PFSK-1 (cell line): ENCODE data around the gene HDGFL2.

Source experiments
- FOXP2 ChIP-seq: optimal IDR thresholded peaks from 2 replicates; pipeline ENCODE3; 2011; ENCODE audit warnings: borderline replicate concordance, control low read depth, inconsistent platforms; ENCODE audit not compliant: insufficient read depth; ENCODE audit errors: extremely low read length, extremely low read depth
- POLR2AphosphoS5 ChIP-seq: IDR thresholded peaks from 2 replicates; pipeline ENCODE4 v1.6.1; 2012; ENCODE audit warnings: low read depth, mild to moderate bottlenecking, control low read depth, low read length, moderate library complexity
- SIN3A ChIP-seq: IDR thresholded peaks from 2 replicates; pipeline ENCODE4 v1.6.1; 2012; ENCODE audit warnings: mild to moderate bottlenecking, low read length, moderate library complexity, borderline replicate concordance; ENCODE audit not compliant: insufficient read depth
- TAF1 ChIP-seq: IDR thresholded peaks from 2 replicates; pipeline ENCODE4 v1.6.1; 2012; ENCODE audit warnings: low read length, control low read depth, borderline replicate concordance; ENCODE audit not compliant: insufficient read depth
- TF ChIP-seq, protein P1 (sequence below), 2 experiments: IDR thresholded peaks; 2 replicates each; pipeline versions ENCODE4 v1.6.1 to v1.8.0; 2011 to 2012; ENCODE audit warnings: low read depth in 2 of 2, low read length in 2 of 2, control low read depth in 1 of 2, inconsistent platforms in 1 of 2, mild to moderate bottlenecking in 1 of 2, moderate library complexity in 1 of 2; ENCODE audit not compliant: insufficient read depth in 1 of 2

DNA sequence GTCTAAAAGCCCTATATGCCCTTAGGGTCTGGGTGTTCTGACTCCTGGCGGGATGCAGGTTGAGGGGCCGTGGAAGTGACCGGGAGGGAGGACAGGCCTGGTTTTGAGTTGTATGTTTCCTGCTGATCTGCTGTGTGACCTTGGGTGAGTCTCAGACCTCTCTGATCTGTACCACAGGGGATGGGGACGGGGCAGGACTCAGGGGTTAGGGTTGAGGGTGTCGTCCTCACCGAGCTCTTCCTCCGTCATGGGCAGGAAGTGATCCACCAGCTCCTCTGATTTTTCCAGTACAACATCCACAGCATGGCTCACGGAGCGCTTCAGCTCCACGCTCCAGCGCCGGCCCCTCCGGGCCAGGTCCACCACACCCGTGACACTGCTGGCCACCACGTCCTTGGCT lies 56.7 kb downstream of the HDGFL2 start:
- TF ChIP-seq POLR2AphosphoS5 (no peak), SIN3A (no peak), TAF1 (no peak), FOXP2 (no peak)
- TF ChIP-seq, protein P1, sequence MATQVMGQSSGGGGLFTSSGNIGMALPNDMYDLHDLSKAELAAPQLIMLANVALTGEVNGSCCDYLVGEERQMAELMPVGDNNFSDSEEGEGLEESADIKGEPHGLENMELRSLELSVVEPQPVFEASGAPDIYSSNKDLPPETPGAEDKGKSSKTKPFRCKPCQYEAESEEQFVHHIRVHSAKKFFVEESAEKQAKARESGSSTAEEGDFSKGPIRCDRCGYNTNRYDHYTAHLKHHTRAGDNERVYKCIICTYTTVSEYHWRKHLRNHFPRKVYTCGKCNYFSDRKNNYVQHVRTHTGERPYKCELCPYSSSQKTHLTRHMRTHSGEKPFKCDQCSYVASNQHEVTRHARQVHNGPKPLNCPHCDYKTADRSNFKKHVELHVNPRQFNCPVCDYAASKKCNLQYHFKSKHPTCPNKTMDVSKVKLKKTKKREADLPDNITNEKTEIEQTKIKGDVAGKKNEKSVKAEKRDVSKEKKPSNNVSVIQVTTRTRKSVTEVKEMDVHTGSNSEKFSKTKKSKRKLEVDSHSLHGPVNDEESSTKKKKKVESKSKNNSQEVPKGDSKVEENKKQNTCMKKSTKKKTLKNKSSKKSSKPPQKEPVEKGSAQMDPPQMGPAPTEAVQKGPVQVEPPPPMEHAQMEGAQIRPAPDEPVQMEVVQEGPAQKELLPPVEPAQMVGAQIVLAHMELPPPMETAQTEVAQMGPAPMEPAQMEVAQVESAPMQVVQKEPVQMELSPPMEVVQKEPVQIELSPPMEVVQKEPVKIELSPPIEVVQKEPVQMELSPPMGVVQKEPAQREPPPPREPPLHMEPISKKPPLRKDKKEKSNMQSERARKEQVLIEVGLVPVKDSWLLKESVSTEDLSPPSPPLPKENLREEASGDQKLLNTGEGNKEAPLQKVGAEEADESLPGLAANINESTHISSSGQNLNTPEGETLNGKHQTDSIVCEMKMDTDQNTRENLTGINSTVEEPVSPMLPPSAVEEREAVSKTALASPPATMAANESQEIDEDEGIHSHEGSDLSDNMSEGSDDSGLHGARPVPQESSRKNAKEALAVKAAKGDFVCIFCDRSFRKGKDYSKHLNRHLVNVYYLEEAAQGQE (IDR thresholded peaks at IDR 0.05; ENCODE audit: insufficient read depth in 1 of 2, low read depth in 2 of 2, low read length in 2 of 2) = no peak
